GM21825 (cell line): ENCODE data around the gene FAM234A.
"Not testable (repeated sequence)": the region's sequence is repeated elsewhere in the genome, so short reads cannot be mapped to it uniquely, and the experiment has no call there.

ENCODE experiments used
- ATAC-seq: cut with Tn5 transposase; IDR thresholded peaks from one replicate; pipeline ENCODE4 v1.9.1; 2021; ENCODE audit warnings: mild to moderate bottlenecking, moderate library complexity; ENCODE audit not compliant: unreplicated experiment

Gene FAM234A

DNA sequence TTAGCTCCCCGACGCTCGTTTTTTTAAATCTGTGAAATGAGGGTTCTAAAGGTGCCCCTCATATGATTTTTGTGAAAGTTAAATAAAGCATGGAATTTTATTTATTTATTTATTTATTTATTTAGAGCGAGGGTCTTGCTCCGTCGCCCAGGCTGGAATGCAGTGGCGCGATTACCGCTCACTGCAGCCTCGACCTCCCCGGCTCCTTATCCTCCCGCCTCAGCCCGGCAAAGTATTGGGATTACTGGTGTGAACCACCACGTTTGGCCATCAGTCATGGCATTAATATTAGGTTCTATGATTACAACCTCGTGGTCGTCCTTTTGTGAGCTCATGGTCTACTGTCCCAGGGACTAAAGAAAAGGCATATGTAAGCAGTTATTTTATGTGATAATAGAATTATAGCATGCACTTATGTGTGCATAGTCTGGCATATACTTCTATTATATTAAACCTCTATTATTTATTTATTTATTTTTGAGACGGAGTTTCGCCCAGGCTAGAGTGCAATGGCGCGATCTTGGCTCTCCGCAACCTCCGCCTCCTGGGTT, 4.8 kb upstream of the FAM234A start:
- ATAC-seq = no peak

- ATAC-seq = not testable (repeated sequence)
Observed at GRCh38 chr16:230351-230750, 4.3 kb upstream of the FAM234A start.

DNA sequence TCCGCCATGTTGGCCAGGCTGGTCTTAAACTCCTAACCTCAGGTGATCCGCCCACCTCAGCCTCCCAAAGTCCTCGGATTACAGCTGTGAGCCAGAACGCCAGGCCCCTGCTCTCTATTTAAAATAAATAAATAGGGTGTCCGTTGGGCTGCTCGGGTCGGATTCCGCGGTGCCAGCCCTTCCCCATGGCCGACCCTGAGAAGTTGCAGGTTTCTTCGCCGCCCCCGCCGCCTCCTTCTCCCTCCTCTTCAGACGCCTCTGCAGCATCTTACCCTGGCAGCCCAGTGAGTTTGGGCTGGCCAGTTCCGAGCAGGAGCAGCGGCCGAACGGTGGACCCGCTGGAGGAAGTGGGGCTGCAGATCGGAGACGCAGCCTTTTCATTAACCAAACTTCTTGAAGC, 3.7 kb upstream of the FAM234A start:
- ATAC-seq = no peak

- no peak for ATAC-seq
Observed at GRCh38 chr16:239948-240277, 5.3 kb downstream of the FAM234A start.

DNA sequence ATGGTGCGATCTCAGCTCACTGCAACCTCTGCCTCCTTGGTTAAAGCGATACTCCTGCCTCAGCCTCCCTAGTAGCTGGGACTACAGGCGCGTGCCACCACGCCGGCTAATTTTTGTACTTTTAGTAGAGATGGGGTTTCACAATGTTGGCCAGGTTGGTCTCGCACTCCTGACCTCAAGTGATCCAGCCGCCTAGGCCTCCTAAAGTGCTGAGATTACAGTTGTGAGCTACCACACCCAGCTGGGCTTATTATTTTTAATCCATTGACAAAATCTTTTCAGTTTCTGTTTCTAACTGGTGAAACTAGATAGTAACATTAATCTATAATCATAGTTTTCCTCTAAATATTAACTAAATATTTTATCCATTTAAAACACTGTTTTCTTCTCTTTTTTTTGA, 5.9 kb downstream of the FAM234A start:
- no peak for ATAC-seq

GRCh38 chr16:242281-242680, 7.7 kb downstream of the FAM234A start:
- ATAC-seq = no peak

GRCh38 chr16:243348-243747, 8.7 kb downstream of the FAM234A start:
- ATAC-seq = no peak

- ATAC-seq = no peak
Observed at GRCh38 chr16:245105-245504, 10.5 kb downstream of the FAM234A start.

DNA sequence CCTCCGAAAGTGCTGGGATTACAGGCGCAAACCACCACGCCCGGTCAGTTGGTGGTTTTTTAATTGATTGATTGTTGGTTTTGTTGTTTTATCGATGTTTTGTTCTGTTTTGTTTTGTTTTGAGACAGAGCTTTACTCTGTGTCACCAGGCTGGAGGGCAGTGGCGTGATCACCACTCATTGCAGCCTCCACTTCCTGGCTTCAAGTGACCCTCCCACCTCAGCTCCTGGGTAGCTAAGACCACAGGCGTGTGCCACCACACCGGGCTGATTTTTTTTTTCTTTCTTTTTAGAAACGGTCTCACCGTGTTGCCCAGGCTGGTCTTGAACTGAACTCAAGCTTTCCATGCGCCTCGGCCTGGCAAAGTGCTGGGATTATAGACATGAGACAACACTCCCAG, 12.4 kb downstream of the FAM234A start:
- ATAC-seq = no peak

- ATAC-seq = no peak
Observed at GRCh38 chr16:249431-249830, 14.8 kb downstream of the FAM234A start.

DNA sequence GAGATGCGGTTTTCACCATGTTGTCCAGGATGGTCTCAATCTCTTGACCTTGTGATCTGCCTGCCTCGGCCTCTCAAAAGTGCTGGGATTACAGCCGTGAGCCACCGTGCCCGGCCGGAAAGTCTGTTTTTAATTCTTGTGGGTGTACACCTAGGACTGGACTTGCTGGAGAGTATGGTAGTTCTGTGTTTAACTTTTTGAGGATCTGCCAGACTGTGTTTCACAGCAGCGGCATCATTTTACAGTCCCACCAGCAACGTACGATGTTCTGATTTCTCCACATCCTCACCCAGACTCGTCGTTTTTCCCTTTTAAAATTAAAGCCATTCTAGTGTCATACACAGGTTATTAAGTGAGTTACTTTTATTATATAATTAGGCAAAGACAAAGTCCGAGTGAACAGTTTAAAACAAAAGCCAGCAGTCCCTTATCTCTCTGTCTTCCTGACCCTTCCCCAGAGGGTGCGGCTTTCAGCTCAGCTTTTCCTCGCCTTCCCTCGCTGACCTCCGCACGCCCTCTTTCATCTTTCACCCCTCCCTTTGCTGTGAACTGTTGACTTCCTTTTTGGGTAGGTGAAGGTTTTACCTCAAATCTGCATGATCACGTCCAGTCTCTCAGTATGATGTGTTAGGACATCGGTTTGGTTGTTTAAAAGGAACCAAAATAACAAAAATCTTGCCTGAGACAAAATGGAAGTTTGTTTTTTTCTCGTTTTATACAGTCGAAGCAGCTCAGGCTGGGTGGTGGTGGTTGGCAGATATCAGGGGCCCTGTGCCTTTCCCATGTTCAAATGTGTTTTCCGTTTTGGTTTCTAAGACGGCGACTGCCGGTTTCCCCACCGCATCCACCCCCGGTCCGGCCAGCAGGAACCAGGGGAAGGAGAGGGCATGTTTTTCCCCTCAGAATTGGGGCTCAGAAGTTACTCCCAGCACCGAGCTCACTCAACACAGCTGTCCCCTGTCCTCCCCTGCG, 18.0 kb downstream of the FAM234A start:
- peak; percentile 55 for ATAC-seq

- no peak for ATAC-seq
Observed at GRCh38 chr16:253833-254232, 19.2 kb downstream of the FAM234A start.

GRCh38 chr16:254461-254860, 19.8 kb downstream of the FAM234A start:
- no peak for ATAC-seq

DNA sequence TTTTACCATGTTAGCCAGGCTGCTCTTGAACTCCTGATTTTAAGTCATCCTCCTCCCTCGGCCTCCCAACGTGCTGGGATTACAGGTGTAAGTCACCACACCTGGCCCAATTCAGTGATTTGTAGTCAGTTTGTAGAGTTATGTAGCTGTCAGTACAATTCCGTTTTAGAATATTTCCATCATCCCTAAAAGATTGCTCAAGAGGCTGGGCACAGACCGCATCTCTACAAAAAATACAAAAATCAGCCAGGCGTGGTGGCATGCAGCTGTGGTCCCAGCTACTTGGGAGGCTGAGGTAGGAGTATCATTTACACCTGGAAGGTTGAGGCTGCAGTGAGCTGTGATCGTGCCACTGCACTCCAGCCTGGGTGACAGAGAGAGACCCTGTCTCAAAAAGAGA, 20.6 kb downstream of the FAM234A start:
- ATAC-seq = no peak

DNA sequence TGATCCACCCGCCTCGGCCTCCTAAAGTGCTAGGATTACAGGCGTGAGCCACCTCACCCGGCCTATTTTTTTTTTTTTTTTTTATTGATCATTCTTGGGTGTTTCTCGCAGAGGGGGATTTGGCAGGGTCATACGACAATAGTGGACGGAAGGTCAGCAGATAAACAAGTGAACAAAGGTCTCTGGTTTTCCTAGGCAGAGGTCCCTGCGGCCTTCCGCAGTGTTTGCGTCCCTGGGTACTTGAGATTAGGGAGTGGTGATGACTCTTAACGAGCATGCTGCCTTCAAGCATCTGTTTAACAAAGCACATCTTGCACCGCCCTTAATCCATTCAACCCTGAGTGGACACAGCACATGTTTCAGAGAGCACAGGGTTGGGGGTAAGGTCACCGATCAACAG, 23.5 kb downstream of the FAM234A start:
- not testable (repeated sequence) for ATAC-seq

DNA sequence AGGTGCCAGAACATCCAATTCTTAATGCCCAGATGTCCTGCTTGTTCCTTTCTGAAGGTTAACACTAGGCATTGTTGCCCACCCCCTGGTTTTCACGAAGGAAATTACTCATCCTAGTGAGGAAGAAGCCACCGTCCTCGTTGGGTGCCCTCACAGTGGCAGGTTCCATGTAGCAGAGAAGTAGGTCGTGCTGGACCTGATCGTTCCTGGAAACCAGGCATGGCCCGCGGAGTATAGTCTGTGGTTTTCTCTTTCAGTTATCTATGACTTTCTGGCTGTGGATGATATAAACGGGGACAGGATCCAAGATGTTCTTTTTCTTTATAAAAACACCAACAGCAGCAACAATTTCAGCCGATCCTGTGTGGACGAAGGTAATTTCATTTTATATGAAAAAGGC, 24.6 kb downstream of the FAM234A start:
- no peak for ATAC-seq

GRCh38 chr16:259814-260253, 25.2 kb downstream of the FAM234A start:
- no peak for ATAC-seq

DNA sequence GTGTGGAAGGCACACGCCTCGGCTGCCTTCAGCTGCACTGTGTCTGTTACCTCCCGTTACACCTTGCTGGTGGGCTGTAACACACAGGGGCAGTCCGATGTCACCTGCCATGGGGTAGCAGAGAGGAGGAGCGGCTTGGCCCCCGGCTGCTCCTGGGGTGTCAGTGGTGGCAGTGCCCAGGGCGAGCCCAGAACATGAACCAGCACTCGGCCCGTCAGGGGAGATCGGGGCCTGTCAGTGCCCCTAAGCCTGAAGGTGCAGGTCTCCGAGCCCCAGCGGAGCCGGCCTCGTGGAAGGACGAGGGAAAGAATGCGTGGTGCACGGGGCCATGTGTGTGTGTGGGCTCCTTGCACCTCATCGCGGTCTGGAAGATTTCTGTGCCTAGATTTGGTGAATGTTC, 25.7 kb downstream of the FAM234A start:
- ATAC-seq = no peak

DNA sequence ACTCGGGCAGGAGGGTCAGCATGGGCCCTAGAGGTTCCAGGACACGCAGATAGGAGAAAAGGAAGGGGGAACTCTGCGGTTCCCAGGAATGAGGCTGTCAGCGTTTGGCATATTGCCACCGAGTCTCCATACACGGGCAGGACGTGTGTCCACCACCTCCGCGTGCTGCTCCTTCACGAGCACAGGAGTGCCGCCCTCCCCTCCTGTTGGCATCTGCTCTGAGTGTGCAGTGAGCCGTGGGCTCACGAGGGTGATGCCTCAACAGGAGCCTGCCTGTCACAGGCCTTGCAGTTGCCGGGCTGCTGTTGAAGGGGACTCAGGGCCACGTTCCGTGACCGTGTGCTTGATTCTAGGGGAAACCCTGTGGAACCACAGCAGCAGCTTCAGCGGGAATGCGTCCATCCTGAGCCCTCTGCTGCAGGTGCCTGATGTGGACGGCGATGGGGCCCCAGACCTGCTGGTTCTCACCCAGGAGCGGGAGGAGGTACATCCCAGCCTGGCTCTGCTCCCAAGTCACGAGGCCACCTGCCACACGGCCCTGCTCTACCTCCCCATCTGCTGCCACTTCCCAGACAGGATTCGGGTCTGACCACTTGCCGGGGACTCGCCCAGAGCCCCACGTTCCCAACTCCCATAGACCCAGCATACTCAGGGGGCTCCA, 26.5 kb downstream of the FAM234A start:
- no peak for ATAC-seq

GRCh38 chr16:262121-262745, 27.6 kb downstream of the FAM234A start:
- ATAC-seq = no peak

- ATAC-seq = no peak
Observed at GRCh38 chr16:263182-263774, 28.7 kb downstream of the FAM234A start.
